Ishikawa (cell line): ENCODE measurements around the gene PTPN5.

Source experiments
- CEBPB ChIP-seq: IDR thresholded peaks from 2 replicates; pipeline ENCODE4 v1.6.1; 2012
- CREB1 ChIP-seq: IDR thresholded peaks from 2 replicates; pipeline ENCODE4 v1.6.1; 2012; ENCODE audit warnings: low read depth
- EGR1 ChIP-seq: IDR thresholded peaks from 2 replicates; pipeline ENCODE4 v1.6.1; 2012
- EP300 ChIP-seq: IDR thresholded peaks from 2 replicates; pipeline ENCODE4 v1.6.1; 2012; ENCODE audit warnings: borderline replicate concordance
- FOXM1 ChIP-seq: IDR thresholded peaks from 2 replicates; pipeline ENCODE4 v1.6.1; 2012; ENCODE audit warnings: low read depth, borderline replicate concordance
- NFIC ChIP-seq: IDR thresholded peaks from 2 replicates; pipeline ENCODE4 v1.6.1; 2012
- RAD21 ChIP-seq: IDR thresholded peaks from 2 replicates; pipeline ENCODE4 v1.6.1; 2012; ENCODE audit warnings: low read depth
- REST ChIP-seq: IDR thresholded peaks from 2 replicates; pipeline ENCODE4 v1.6.1; 2012; ENCODE audit warnings: low read depth, mild to moderate bottlenecking
- TAF1 ChIP-seq: IDR thresholded peaks from 2 replicates; pipeline ENCODE4 v1.6.1; 2012; ENCODE audit warnings: low read depth, mild to moderate bottlenecking
- TCF12 ChIP-seq: IDR thresholded peaks from 2 replicates; pipeline ENCODE4 v1.6.1; 2012; ENCODE audit warnings: low read depth
- TEAD4 ChIP-seq: IDR thresholded peaks from 2 replicates; pipeline ENCODE4 v1.6.1; 2012
- USF1 ChIP-seq: IDR thresholded peaks from 2 replicates; pipeline ENCODE4 v1.6.1; 2012
- YY1 ChIP-seq: IDR thresholded peaks from 2 replicates; pipeline ENCODE4 v1.6.1; 2012; ENCODE audit warnings: low read depth
- ZBTB7A ChIP-seq: IDR thresholded peaks from 2 replicates; pipeline ENCODE4 v1.6.1; 2012; ENCODE audit warnings: low read depth
- TF ChIP-seq, protein P1 (sequence below): IDR thresholded peaks from 2 replicates; pipeline ENCODE4 v1.6.1; 2012

PTPN5 gene

DNA sequence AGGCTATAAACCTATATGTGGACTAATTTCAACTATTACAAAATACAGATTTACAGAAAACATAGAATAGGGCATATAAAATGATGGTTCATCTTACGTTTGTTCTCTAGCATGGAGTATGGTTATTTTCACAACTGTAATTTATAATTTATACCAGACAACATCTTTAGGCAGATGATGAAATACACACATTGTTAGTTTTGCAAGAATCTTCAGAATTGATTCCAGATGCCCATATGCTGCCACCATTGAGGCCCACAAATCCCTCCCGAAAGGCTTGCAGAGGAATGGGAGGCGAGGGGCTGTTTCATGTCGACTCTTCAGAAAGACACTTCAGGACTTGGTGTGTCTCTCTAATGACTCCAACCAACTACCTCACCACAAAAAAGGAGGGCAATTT lies 6.2 kb downstream of the PTPN5 start:
- TF ChIP-seq NFIC: no peak
- no peak for TF ChIP-seq TEAD4
- TF ChIP-seq FOXM1: no peak
- TF ChIP-seq TCF12: no peak
- TF ChIP-seq YY1: no peak
- no peak for TF ChIP-seq REST
- TF ChIP-seq TAF1: no peak
- TF ChIP-seq EP300: no peak
- TF ChIP-seq CREB1: no peak
- no peak for TF ChIP-seq USF1
- no peak for TF ChIP-seq EGR1
- no peak for TF ChIP-seq RAD21
- TF ChIP-seq CEBPB: no peak
- TF ChIP-seq ZBTB7A: no peak
- TF ChIP-seq, protein P1, sequence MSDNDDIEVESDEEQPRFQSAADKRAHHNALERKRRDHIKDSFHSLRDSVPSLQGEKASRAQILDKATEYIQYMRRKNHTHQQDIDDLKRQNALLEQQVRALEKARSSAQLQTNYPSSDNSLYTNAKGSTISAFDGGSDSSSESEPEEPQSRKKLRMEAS: no peak

- TF ChIP-seq YY1: no peak
These were observed 10.7 kb downstream of the PTPN5 start for GRCh38 chr11:18780896-18781295.

DNA sequence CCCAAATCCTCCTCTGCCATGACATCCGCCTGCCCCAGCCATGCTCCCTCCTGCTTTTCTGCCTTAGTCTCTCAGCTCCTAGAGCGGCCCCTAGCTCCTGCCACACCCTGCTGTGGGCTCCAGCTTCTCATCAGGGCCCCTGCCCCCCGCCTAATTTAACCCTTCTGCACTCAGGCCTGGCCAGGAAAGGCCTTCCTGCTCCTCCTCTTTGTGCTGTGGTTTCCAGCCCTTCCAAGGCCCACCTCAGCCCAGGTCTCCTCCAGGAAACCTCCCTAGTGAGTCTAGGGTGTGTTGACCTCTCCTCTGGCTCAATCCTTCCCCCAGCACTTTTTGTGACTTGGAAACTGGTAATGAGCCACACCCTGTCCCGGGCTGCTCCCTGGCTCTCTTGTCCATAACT lies 11.3 kb downstream of the PTPN5 start:
- TF ChIP-seq, protein P1: no peak
- no peak for TF ChIP-seq CEBPB

DNA sequence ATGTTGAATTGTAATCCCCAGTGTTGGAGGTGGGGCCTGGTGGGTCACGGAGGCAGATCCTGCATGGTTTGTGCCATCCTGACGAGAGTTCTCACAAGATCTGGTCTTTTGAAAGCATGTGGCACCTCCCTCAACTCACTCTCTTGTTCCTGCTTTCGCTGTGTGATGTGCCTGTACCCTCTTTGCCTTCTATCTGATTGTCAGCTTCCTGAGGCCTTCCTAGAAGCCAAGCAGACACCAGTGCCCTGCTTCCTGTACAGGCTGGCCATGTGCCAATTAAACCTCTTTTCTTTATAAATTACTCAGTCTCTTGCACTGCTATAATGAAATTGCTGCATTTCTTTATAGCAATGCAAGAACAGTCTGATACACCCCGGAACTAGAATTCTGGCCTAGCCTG lies 13.1 kb downstream of the PTPN5 start:
- TF ChIP-seq, protein P1: no peak
- no peak for TF ChIP-seq TEAD4
- TF ChIP-seq ZBTB7A: no peak
- TF ChIP-seq REST: no peak
- TF ChIP-seq NFIC: no peak
- TF ChIP-seq EGR1: no peak
- no peak for TF ChIP-seq YY1
- TF ChIP-seq CEBPB: no peak
- TF ChIP-seq EP300: no peak
- TF ChIP-seq TCF12: no peak
- TF ChIP-seq TAF1: no peak
- no peak for TF ChIP-seq FOXM1
- no peak for TF ChIP-seq CREB1

- TF ChIP-seq ZBTB7A: no peak
- no peak for TF ChIP-seq YY1
- no peak for TF ChIP-seq EP300
These were observed 15.3 kb downstream of the PTPN5 start for GRCh38 chr11:18776324-18776723.

DNA sequence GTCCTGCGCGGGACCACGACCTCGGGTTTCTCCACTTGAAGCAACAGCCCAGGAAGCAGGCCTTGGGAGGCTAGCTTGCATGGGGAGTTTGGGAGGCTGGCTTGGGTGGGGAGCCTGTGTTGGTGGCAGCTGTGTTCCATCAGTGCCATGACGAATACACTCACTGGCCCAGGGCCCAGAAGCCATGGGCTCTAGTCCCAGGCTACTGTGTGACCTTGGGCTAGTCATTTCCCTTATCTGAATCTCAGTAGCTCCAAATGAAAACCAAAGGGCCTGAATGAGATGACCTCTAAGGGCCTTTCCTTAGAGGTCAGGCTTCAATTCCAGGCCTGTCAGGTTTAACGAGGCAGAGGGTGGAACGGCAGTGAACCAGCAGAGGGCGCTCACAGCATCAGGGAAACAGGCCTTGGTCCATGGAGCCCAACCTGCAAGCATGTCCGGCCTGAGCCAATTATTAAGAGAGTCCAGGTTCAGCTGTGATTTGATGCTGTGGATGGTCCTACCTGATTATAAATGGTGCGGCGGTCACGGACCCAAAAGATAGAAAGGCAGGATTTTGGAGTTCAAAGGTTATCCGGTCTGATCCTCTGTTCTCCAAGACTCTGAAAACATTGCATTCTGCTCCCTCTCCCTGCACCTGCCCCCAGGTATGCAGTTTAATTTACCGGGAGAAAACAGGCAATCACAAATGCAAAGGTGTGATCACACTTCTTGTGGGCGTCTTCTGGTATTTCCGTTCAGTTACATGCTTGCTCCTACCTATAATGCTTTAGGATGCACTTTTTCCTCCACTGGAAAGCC lies 15.9 kb downstream of the PTPN5 start:
- TF ChIP-seq RAD21: peak; percentile 82
- TF ChIP-seq CEBPB: no peak
- TF ChIP-seq YY1: 0 out of 2 replicates have a peak, but pooled peaks have one; percentile 27
- no peak for TF ChIP-seq CREB1

GRCh38 chr11:18774801-18775200 lies 16.8 kb downstream of the PTPN5 start:
- no peak for TF ChIP-seq YY1
- no peak for TF ChIP-seq TCF12
- no peak for TF ChIP-seq CEBPB
- TF ChIP-seq, protein P1: no peak
- no peak for TF ChIP-seq EGR1
- TF ChIP-seq NFIC: no peak
